Measurements from ENCODE around the gene CABP1. TPM values are rescaled to one million over a fixed set of nuclear protein-coding genes. Genes with fewer than 3 reads are reported as not detected.

CABP1 gene
- total RNA-seq, 2 experiments from 2014 or later = 0.25 to 0.45 TPM

- Mint-ChIP-seq H3K27me3 (no peaks in the 10 kb centered on the region), H3K4me1 (peaks cover 25% of the 10 kb centered on the region), H3K27ac (no peak overlapping the region), H3K36me3 (ENCODE audit: low read depth) (peaks cover 75% of the 10 kb centered on the region), H3K9me3 (no peaks in the 10 kb centered on the region), H3K4me3 (no peak overlapping the region)
- no peak for DNase-seq
- ChIA-PET CTCF (no interaction called here), POLR2A (no interaction called here)
Measured at GRCh38 chr12:120696626-120697025, 56.2 kb downstream of the CABP1 start.

DNA sequence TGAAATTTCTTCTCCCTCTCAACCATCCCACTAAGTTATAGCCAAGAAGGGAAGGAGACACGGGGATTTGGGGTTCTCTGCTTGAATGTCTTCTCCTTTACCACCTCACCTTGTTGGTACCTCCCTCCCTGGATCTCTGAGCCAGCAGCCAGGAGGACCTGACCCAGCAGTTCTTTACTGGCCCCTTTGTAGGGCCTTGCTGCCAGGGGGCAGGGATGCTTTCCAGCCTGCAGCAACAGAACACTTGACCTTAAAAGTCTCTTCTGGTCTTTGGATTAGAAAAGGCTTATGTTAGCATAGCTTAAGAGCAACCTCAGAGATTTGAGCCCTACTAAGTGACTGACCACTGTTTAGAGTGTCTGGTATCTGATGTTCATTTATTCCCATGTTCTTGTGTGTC lies 56.9 kb downstream of the CABP1 start:
- DNase-seq = no peak
- H3K4me1 Mint-ChIP-seq = peaks cover 19% of the 10 kb centered on the region
- H3K36me3 Mint-ChIP-seq (ENCODE audit: low read depth) = peaks cover 79% of the 10 kb centered on the region
- H3K27ac Mint-ChIP-seq = no peak overlapping the region
- no peaks in the 10 kb centered on the region for H3K9me3 Mint-ChIP-seq
- H3K4me3 Mint-ChIP-seq = no peak overlapping the region
- POLR2A ChIA-PET = interaction anchor here (1.0 kb wide), 1 partner anchor 13 kb away, joined by 4 read pairs; no protein-coding TSS in a partner anchor
- CTCF ChIA-PET = interaction anchor here (1.0 to 2.6 kb wide), 2 partner anchors 47 to 50 kb away, joined by 3 to 12 read pairs; no protein-coding TSS in a partner anchor
- no peaks in the 10 kb centered on the region for H3K27me3 Mint-ChIP-seq

DNA sequence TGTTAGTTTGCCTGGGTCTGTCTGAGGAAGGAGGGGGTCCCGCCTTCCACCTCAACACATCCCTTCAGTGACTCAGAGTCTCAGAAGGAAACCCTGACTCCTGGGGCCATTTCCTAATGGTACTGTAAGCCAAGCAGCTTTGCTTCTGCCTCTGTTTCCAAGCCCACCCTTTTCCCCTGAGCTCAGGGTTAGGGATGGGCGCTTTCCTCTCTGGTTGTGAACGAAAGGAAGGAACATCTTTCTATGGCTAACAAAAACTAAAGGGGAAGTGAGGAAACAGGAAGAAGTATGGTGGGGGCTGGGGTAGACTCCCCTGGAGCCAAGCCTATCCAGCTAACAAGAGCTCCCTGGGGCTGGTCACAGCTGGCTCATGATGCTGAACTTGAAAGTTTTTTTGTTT lies 58.2 kb downstream of the CABP1 start:
- Mint-ChIP-seq H3K36me3 (ENCODE audit: low read depth) (peaks cover 75% of the 10 kb centered on the region), H3K27ac (peak overlapping the region; percentile 33), H3K4me1 (peaks cover 7% of the 10 kb centered on the region), H3K4me3 (no peak overlapping the region), H3K9me3 (no peaks in the 10 kb centered on the region), H3K27me3 (no peaks in the 10 kb centered on the region)
- POLR2A ChIA-PET = interaction anchor here (0.8 to 1.2 kb wide), 4 partner anchors 11 to 117 kb away, joined by 3 to 4 read pairs (median 3); partner anchors contain the start of genes MLEC and POP5
- CTCF ChIA-PET = interaction anchor here (0.8 to 2.6 kb wide), 3 partner anchors 11 to 51 kb away, joined by 3 to 12 read pairs (median 4); partner anchors contain the start of gene UNC119B
- no peak for DNase-seq

DNA sequence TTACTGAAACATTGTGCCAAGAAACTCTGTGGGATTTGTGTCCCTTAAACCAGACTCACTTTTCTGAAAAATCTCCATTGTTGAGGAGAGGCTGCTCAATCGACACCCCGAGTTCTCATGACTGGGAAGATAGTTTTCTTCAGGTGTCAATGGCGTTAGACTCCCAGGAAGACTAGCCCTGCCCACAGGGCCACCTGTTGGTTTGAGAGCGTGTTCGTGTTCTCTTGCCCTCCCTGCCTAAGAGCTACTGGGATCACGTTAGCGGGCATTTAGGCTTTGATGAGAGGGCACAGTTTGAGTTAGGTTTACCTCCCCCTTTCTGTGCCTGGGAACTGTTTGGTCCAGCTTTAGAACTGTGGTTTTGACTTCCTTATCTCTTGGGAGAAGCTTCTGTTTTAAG lies 59.1 kb downstream of the CABP1 start:
- CTCF ChIA-PET = interaction anchor here (1.1 to 2.6 kb wide), 2 partner anchors 50 to 52 kb away, joined by 4 to 12 read pairs; no protein-coding TSS in a partner anchor
- Mint-ChIP-seq H3K4me1 (peaks cover 4% of the 10 kb centered on the region), H3K27me3 (no peaks in the 10 kb centered on the region), H3K4me3 (no peak overlapping the region), H3K27ac (no peak overlapping the region), H3K9me3 (no peaks in the 10 kb centered on the region), H3K36me3 (ENCODE audit: low read depth) (peaks cover 67% of the 10 kb centered on the region)
- DNase-seq = no peak
- POLR2A ChIA-PET = interaction anchor here (1.2 kb wide), 2 partner anchors 11 to 50 kb away, joined by 3 read pairs; no protein-coding TSS in a partner anchor

- Mint-ChIP-seq H3K36me3 (ENCODE audit: low read depth) (peaks cover 55% of the 10 kb centered on the region), H3K9me3 (no peaks in the 10 kb centered on the region), H3K4me1 (peaks cover 4% of the 10 kb centered on the region), H3K4me3 (no peak overlapping the region), H3K27me3 (no peaks in the 10 kb centered on the region), H3K27ac (no peak overlapping the region)
- ChIA-PET CTCF (interaction anchor here (1.3 kb wide), 1 partner anchor 52 kb away, joined by 4 read pairs; no protein-coding TSS in a partner anchor), POLR2A (interaction anchor here (1.2 kb wide), 1 partner anchor 10 kb away, joined by 3 read pairs; no protein-coding TSS in a partner anchor)
- DNase-seq = no peak
Measured at GRCh38 chr12:120700886-120701285, 60.5 kb downstream of the CABP1 start.

- H3K36me3 Mint-ChIP-seq (ENCODE audit: low read depth) = peaks cover 41% of the 10 kb centered on the region
- no peak overlapping the region for H3K4me3 Mint-ChIP-seq
- H3K9me3 Mint-ChIP-seq = no peaks in the 10 kb centered on the region
- POLR2A ChIA-PET = interaction anchor here (1.7 kb wide), 1 partner anchor 15 kb away, joined by 4 read pairs; no protein-coding TSS in a partner anchor
- CTCF ChIA-PET = interaction anchor here (1.3 kb wide), 1 partner anchor 53 kb away, joined by 7 read pairs; no protein-coding TSS in a partner anchor
- H3K4me1 Mint-ChIP-seq = peaks cover 4% of the 10 kb centered on the region
- no peak overlapping the region for H3K27ac Mint-ChIP-seq
- H3K27me3 Mint-ChIP-seq = no peaks in the 10 kb centered on the region
- DNase-seq = no peak
Measured at GRCh38 chr12:120702637-120703036, 62.2 kb downstream of the CABP1 start.

- CTCF ChIA-PET = interaction anchor here (1.3 kb wide), 1 partner anchor 54 kb away, joined by 7 read pairs; no protein-coding TSS in a partner anchor
- H3K27me3 Mint-ChIP-seq = no peaks in the 10 kb centered on the region
- no peak overlapping the region for H3K4me3 Mint-ChIP-seq
- peaks cover 4% of the 10 kb centered on the region for H3K4me1 Mint-ChIP-seq
- no peak for DNase-seq
- peaks cover 33% of the 10 kb centered on the region for H3K36me3 Mint-ChIP-seq (ENCODE audit: low read depth)
- H3K27ac Mint-ChIP-seq = no peak overlapping the region
- POLR2A ChIA-PET = interaction anchor here (1.7 kb wide), 1 partner anchor 16 kb away, joined by 4 read pairs; no protein-coding TSS in a partner anchor
- no peaks in the 10 kb centered on the region for H3K9me3 Mint-ChIP-seq
Measured at GRCh38 chr12:120703311-120703942, 63.0 kb downstream of the CABP1 start.

DNA sequence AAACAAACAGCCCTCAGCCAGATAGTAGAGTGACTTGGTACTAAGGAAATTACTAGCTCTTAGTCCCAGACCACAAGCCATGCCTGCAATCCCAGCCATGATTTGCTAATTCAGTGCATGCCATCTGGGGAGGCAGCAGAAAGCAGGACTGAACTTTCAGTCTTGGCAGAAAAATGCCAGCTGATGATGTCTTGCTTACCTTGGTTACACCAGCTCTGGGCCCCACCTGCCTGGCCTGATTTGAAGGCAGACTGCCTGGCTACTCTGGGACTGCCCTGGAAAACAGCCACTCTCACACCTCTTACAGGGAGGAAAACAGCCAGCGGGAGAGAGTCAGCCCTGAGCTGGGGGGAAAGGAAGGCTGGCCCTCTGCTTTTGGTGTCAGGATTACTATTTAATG lies 65.2 kb downstream of the CABP1 start:
- peaks cover 6% of the 10 kb centered on the region for H3K4me1 Mint-ChIP-seq
- H3K36me3 Mint-ChIP-seq (ENCODE audit: low read depth) = peaks cover 20% of the 10 kb centered on the region
- DNase-seq = no peak
- POLR2A ChIA-PET = interaction anchor here (1.0 kb wide), 1 partner anchor 11 kb away, joined by 3 read pairs; no protein-coding TSS in a partner anchor
- CTCF ChIA-PET = no interaction called here
- no peaks in the 10 kb centered on the region for H3K9me3 Mint-ChIP-seq
- H3K4me3 Mint-ChIP-seq = no peak overlapping the region
- H3K27ac Mint-ChIP-seq = no peak overlapping the region
- no peaks in the 10 kb centered on the region for H3K27me3 Mint-ChIP-seq

GRCh38 chr12:120706029-120706428 lies 65.6 kb downstream of the CABP1 start:
- Mint-ChIP-seq H3K27ac (no peak overlapping the region), H3K27me3 (no peaks in the 10 kb centered on the region), H3K9me3 (no peaks in the 10 kb centered on the region), H3K36me3 (ENCODE audit: low read depth) (peaks cover 16% of the 10 kb centered on the region), H3K4me1 (peaks cover 6% of the 10 kb centered on the region), H3K4me3 (no peak overlapping the region)
- no peak for DNase-seq
- CTCF ChIA-PET = no interaction called here
- POLR2A ChIA-PET = interaction anchor here (1.0 kb wide), 1 partner anchor 12 kb away, joined by 3 read pairs; no protein-coding TSS in a partner anchor

DNA sequence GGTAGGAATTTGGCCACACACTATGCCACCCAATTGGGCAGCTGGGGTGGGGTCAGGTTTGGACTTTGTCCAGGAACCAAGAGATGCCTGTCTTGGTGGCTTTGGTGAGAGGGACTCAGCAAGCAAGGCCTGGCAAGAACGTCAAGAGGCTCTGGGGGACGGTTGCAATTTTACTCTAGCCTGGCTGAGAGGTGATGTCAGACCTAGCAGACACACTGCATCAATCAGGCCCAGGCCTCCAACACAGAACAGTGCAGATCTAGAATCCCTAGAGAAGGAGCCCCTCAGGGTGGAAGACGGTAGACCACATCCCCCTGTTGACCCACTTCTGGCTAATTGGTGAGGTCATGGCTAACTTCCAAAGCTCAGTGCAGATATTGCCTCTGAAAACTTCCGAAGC lies 68.2 kb downstream of the CABP1 start:
- H3K36me3 Mint-ChIP-seq (ENCODE audit: low read depth) = peaks cover 11% of the 10 kb centered on the region
- H3K27me3 Mint-ChIP-seq = no peaks in the 10 kb centered on the region
- no peak overlapping the region for H3K27ac Mint-ChIP-seq
- no peak for DNase-seq
- ChIA-PET CTCF (interaction anchor here (1.5 to 6.4 kb wide), 2 partner anchors 22 to 60 kb away, joined by 4 to 57 read pairs; partner anchors contain the start of gene MLEC), POLR2A (interaction anchor here (0.8 to 2.7 kb wide), 4 partner anchors 16 to 417 kb away, joined by 3 to 11 read pairs (median 6); partner anchors contain the start of genes ACADS and RNU4-2)
- no peaks in the 10 kb centered on the region for H3K9me3 Mint-ChIP-seq
- peaks cover 28% of the 10 kb centered on the region for H3K4me1 Mint-ChIP-seq
- no peak overlapping the region for H3K4me3 Mint-ChIP-seq

DNA sequence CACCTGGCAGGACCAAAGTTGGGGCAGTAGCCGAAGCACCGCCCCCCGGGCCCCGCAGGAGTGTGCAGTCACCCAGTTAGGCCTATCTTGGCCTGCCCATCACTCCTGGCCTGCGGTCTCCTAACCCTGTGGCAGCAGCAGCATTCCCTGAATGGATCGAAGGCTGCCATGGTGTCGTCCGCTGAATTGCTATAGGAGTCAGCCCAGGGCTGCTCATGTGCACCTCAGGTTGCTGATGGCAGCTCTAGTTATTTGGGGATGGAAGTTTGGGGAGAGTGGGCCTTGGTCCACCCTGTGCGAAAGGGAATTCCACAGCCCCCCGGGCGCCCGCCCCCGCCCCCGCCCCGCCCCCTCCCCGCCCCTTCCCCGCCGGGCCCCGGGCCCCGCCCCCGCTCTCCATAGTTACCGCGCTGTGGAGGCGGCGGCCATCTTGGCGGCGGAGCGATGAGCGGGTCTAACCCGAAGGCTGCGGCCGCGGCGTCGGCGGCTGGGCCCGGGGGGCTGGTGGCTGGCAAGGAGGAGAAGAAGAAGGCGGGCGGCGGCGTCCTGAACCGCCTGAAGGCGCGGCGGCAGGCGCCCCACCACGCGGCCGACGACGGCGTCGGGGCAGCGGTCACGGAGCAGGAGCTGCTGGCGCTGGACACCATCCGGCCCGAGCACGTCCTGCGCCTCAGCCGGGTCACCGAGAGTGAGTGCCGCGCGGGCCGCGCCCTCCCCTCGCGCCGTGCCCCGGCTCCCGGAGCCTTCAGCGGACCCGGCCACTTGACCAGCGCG lies 69.8 kb downstream of the CABP1 start, which contains the start of gene UNC119B:
UNC119B (plus strand) TSS at position 428 of the 774 bp plus-strand sequence; CDS start at position 445, 17 bp downstream.
- Mint-ChIP-seq H3K4me1 (peaks cover 34% of the 10 kb centered on the region), H3K27ac (peak within 1 kb of the TSS; percentile 65), H3K36me3 (ENCODE audit: low read depth) (peaks cover 21% of the 10 kb centered on the region), H3K4me3 (peak within 1 kb of the TSS; percentile 84), H3K27me3 (no peaks in the 10 kb centered on the region), H3K9me3 (no peaks in the 10 kb centered on the region)
- POLR2A ChIA-PET = interaction anchor here (0.7 to 2.7 kb wide), 11 partner anchors 10 to 278 kb away, joined by 3 to 24 read pairs (median 4); partner anchors contain the start of genes ACADS, CABP1, MLEC and POP5
- peak; percentile 76 for DNase-seq
- CTCF ChIA-PET = interaction anchor here (0.8 to 6.4 kb wide), 6 partner anchors 10 to 128 kb away, joined by 3 to 57 read pairs (median 4); partner anchors contain the start of genes MLEC and POP5

GRCh38 chr12:120710805-120711296 lies 70.4 kb downstream of the CABP1 start:
- POLR2A ChIA-PET = interaction anchor here (0.7 to 2.7 kb wide), 11 partner anchors 11 to 261 kb away, joined by 3 to 24 read pairs (median 3); partner anchors contain the start of genes ACADS, CABP1, MLEC and POP5
- Mint-ChIP-seq H3K9me3 (no peaks in the 10 kb centered on the region), H3K27ac (peak overlapping the region; percentile 65)

More at GRCh38 chr12:120710805-120711296, 70.4 kb downstream of the CABP1 start:
- peaks cover 24% of the 10 kb centered on the region for H3K36me3 Mint-ChIP-seq (ENCODE audit: low read depth)
- no peaks in the 10 kb centered on the region for H3K27me3 Mint-ChIP-seq
- DNase-seq = peak; percentile 29
- peaks cover 34% of the 10 kb centered on the region for H3K4me1 Mint-ChIP-seq
- H3K4me3 Mint-ChIP-seq = peak overlapping the region; percentile 84
- CTCF ChIA-PET = interaction anchor here (1.2 to 6.4 kb wide), 3 partner anchors 24 to 129 kb away, joined by 3 to 57 read pairs (median 10); partner anchors contain the start of genes MLEC and POP5

Measured in activated CD4-positive, alpha-beta memory T cell treated with anti-CD3 and anti-CD28 coated beads, Interleukin-2, amount 10 ng/mL, durations not matched to agents 7 days and 5 days (primary cell).